ENCODE measurements around the gene A1CF. TPM values are rescaled to one million over a fixed set of nuclear protein-coding genes. Genes with fewer than 3 reads are reported as not detected.

A1CF gene
- total and polyA plus RNA-seq, 7 donors = 0.36 to 22.0 (median 8.4) TPM; not detected in 2

DNA sequence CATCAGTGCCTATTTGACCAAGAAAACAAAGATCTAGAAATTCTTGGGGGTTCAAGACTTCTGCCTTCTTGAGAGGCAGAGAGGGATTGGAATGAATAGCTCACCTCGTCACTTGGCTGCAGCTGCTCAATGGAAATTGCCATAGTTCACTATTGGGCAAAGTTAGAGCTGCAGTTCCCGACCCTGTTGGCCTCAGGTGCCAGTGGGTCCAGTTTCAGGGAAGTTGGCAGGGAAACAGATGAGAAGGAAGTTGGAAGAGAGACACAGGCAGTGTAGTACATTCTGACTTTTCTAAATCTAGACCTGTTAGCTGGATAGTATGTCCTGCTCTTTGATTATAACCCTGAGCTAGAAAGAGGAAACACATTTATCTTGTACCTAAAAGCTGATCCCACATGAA lies 19.1 kb downstream of the A1CF start:
- WGBS, 2 donors = 72 to 86% methylated on average over 2 of the region's 2 CpGs

DNA sequence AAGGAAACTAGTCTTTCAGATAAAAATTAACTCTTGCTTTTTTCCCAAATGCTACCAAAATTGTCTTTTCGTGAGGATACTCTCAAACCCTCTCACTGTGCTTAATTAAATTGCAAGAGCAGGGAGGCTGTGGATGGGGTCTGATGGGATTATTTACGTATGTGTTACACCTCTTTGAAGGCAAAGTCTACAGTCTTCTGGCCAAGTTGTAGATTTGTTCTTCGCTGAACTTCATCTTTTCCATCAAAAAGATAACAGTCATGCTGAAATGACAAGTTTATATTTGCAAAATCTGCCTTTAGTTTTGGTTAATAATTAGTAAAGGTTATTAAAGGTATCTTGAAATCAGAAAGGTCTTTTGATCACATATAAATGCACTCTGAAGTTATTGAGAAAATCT lies 22.7 kb downstream of the A1CF start:
- intact Hi-C loops (cut with DNase I) = no loop called here
- TF ChIP-seq EP300 (IDR thresholded peaks at IDR 0.05) (no peak), POLR2AphosphoS5 (IDR thresholded peaks at IDR 0.05) (no peak), POLR2A (IDR thresholded peaks at IDR 0.05) (no peak)
- TF ChIP-seq, protein P1, sequence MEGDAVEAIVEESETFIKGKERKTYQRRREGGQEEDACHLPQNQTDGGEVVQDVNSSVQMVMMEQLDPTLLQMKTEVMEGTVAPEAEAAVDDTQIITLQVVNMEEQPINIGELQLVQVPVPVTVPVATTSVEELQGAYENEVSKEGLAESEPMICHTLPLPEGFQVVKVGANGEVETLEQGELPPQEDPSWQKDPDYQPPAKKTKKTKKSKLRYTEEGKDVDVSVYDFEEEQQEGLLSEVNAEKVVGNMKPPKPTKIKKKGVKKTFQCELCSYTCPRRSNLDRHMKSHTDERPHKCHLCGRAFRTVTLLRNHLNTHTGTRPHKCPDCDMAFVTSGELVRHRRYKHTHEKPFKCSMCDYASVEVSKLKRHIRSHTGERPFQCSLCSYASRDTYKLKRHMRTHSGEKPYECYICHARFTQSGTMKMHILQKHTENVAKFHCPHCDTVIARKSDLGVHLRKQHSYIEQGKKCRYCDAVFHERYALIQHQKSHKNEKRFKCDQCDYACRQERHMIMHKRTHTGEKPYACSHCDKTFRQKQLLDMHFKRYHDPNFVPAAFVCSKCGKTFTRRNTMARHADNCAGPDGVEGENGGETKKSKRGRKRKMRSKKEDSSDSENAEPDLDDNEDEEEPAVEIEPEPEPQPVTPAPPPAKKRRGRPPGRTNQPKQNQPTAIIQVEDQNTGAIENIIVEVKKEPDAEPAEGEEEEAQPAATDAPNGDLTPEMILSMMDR (IDR thresholded peaks at IDR 0.05) = no peak
- no peak overlapping the region for H3K4me3 ChIP-seq
- no peaks in the 10 kb centered on the region for H3K36me3 ChIP-seq
- WGBS, 2 donors = 80 to 85% methylated on average over 3 of the region's 3 CpGs
- no peaks in the 10 kb centered on the region for H3K9me3 ChIP-seq
- no peaks in the 10 kb centered on the region for H3K27me3 ChIP-seq
- H3K4me1 ChIP-seq = no peaks in the 10 kb centered on the region
- H3K27ac ChIP-seq = no peak overlapping the region
- DNase-seq = no peak

More for the DNA sequence above, 19.1 kb downstream of the A1CF start:
- no peak for DNase-seq
- H3K4me3 ChIP-seq = no peak overlapping the region
- no peaks in the 10 kb centered on the region for H3K4me1 ChIP-seq
- intact Hi-C loops (cut with DNase I) = no loop called here
- no peak overlapping the region for H3K27ac ChIP-seq
- H3K27me3 ChIP-seq = no peaks in the 10 kb centered on the region
- no peaks in the 10 kb centered on the region for H3K36me3 ChIP-seq
- TF ChIP-seq POLR2A (IDR thresholded peaks at IDR 0.05) = no peak
- no peak for TF ChIP-seq POLR2AphosphoS5 (IDR thresholded peaks at IDR 0.05)
- TF ChIP-seq EP300 (IDR thresholded peaks at IDR 0.05) = no peak
- TF ChIP-seq, protein P1 (IDR thresholded peaks at IDR 0.05) = no peak
- no peaks in the 10 kb centered on the region for H3K9me3 ChIP-seq

DNA sequence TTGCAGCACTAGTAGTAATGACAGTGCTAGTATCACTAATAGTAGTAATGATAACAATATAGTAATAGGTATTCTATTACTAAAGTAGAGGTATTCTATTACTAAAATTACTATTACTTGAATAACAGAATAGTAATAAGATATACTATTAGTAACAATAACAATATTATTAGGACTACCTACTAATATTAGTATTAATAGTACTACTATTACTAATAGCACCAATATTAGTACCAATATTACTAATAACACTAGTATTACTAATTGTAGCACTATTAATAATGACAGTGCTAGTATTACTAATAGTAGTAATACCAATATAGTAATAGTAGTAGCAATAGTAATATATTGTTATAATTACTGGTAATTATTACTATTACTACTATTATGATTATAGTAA lies 24.1 kb downstream of the A1CF start:
- Histone ChIP-seq H3K27me3 (no peaks in the 10 kb centered on the region), H3K9me3 (no peaks in the 10 kb centered on the region)
- intact Hi-C loops (cut with DNase I) = no loop called here

DNA sequence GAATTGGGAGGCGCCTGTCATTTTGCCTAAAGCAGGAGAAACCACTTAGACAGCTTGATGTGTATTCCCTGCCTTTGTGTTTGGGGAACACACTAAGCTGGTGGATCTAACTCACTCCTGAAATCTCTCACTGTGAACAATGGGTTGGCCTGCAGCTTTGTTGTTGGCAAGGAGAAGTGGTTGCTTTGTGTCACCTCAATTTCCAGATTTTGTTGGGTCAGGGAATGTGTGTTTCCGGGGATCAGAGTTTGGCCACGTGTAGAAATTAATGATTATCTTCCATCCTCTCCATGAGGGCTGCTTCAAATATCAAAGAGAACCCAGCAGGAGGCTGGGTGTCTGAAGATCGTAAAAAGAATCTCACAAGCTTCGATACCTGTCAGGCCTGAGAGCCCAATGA lies 27.8 kb downstream of the A1CF start:
- WGBS, 2 donors = 67 to 78% methylated on average over 5 of the region's 5 CpGs
- Histone ChIP-seq H3K4me3 (no peak overlapping the region), H3K9me3 (no peaks in the 10 kb centered on the region), H3K4me1 (no peaks in the 10 kb centered on the region), H3K27me3 (no peaks in the 10 kb centered on the region), H3K36me3 (no peaks in the 10 kb centered on the region), H3K27ac (no peak overlapping the region)
- intact Hi-C loops (cut with DNase I) = no loop called here
- DNase-seq = no peak
- no peak for TF ChIP-seq POLR2AphosphoS5 (IDR thresholded peaks at IDR 0.05)
- TF ChIP-seq POLR2A (IDR thresholded peaks at IDR 0.05) = no peak
- no peak for TF ChIP-seq EP300 (IDR thresholded peaks at IDR 0.05)
- TF ChIP-seq, protein P1 (IDR thresholded peaks at IDR 0.05) = no peak

More for the DNA sequence above, 24.1 kb downstream of the A1CF start:
- TF ChIP-seq, protein P1 (IDR thresholded peaks at IDR 0.05) = no peak
- DNase-seq = no peak
- Histone ChIP-seq H3K4me1 (no peaks in the 10 kb centered on the region), H3K4me3 (no peak overlapping the region), H3K27ac (no peak overlapping the region), H3K36me3 (no peaks in the 10 kb centered on the region)

DNA sequence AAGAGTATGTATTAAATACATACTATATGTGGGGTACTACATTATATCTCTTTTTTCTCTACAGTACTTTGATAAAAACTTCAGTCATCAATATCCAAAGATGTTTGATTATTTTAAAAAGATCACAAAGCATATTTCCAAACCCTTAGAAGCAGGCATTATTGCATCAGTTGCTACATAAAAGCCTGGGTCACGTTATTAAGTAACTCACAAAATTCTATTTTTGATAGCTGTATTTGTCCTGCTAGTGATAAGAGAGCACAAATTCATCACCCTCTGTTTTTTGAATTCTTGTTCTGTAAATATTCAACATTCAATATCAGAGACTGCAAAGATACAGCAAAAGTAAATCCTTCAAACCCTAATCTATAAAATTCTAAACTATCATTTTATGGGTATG lies 30.0 kb downstream of the A1CF start:
- no peaks in the 10 kb centered on the region for H3K4me1 ChIP-seq
- intact Hi-C loops (cut with DNase I) = no loop called here
- DNase-seq = no peak
- no peak overlapping the region for H3K4me3 ChIP-seq
- WGBS, 2 donors = 80 to 89% methylated on average over 1 of the region's 1 CpG
- no peaks in the 10 kb centered on the region for H3K9me3 ChIP-seq
- H3K27me3 ChIP-seq = no peaks in the 10 kb centered on the region
- no peak overlapping the region for H3K27ac ChIP-seq
- no peaks in the 10 kb centered on the region for H3K36me3 ChIP-seq
- TF ChIP-seq EP300 (IDR thresholded peaks at IDR 0.05) (no peak), POLR2AphosphoS5 (IDR thresholded peaks at IDR 0.05) (no peak), POLR2A (IDR thresholded peaks at IDR 0.05) (no peak)
- TF ChIP-seq, protein P1 (IDR thresholded peaks at IDR 0.05) = no peak

Data from sigmoid colon (tissue), 7 donors.